Gastroesophageal sphincter (tissue), 4 donors: Measurements from ENCODE around the gene MARCHF5. TPM values are rescaled to one million over a fixed set of nuclear protein-coding genes. Genes with fewer than 3 reads are reported as not detected.

Experiments used
- ATAC-seq: fragments of 150-250 bp; one replicate; pipeline ENCODE4 v1.9.1; 2016; ENCODE audit warnings: mild to moderate bottlenecking, moderate library complexity
- H3K27ac ChIP-seq, 4 donors: fragments of 200-600 bp; sonication (generic) in 3 of 4; 1 replicate in 3 of 4; 2 replicates in 1 of 4; pipeline ENCODE4 v1.5.1; 2016 to 2019
- H3K27me3 ChIP-seq: fragments of 200-600 bp; sonication (generic); one replicate; pipeline ENCODE4 v1.5.1; 2019
- H3K36me3 ChIP-seq, 2 donors: fragments of 200-600 bp; sonication (generic); one replicate each; pipeline ENCODE4 v1.5.1; 2019; ENCODE audit warnings: control low read depth in 1 of 2
- H3K4me1 ChIP-seq, 3 donors: fragments of 200-600 bp; sonication (generic); 1 replicate in 2 of 3; 2 replicates in 1 of 3; pipeline ENCODE4 v1.5.1; 2016 to 2019; ENCODE audit warnings: control low read depth in 2 of 3
- H3K4me3 ChIP-seq, 2 donors: fragments of 200-600 bp; sonication (generic); one replicate each; pipeline ENCODE4 v1.5.1; 2019; ENCODE audit warnings: mild to moderate bottlenecking in 1 of 2, moderate library complexity in 1 of 2
- H3K9me3 ChIP-seq, 3 donors: fragments of 200-600 bp; sonication (generic); one replicate each; pipeline ENCODE4 v1.5.1; 2017 to 2019; ENCODE audit warnings: control low read depth in 2 of 3
- EP300 ChIP-seq: sonication (generic); formaldehyde crosslinking; IDR thresholded peaks from one replicate; pipeline ENCODE4 v1.6.1; 2017; ENCODE audit warnings: antibody characterized with exemption, mild to moderate bottlenecking
- POLR2A ChIP-seq, 2 donors: fragments of 450-650 bp; IDR thresholded peaks; one replicate each; pipeline ENCODE4 v1.6.1; 2017; ENCODE audit warnings: antibody characterized with exemption in 2 of 2, mild to moderate bottlenecking in 2 of 2, moderate library complexity in 1 of 2
- POLR2AphosphoS5 ChIP-seq: sonication (generic); formaldehyde crosslinking; IDR thresholded peaks from one replicate; pipeline ENCODE4 v1.6.1; 2017; ENCODE audit warnings: antibody characterized with exemption
- WGBS, 2 donors: methylation state at CpG; one replicate each; pipeline ENCODE4 v1.1.5; 2018; ENCODE audit warnings: low coverage in 1 of 2; 5-methylcytosine and 5-hydroxymethylcytosine counted together
- total RNA-seq, 4 donors: library from RNA; depleted of rRNA; stranded (reverse); fragments of >200 nt; gene quantifications; one replicate each; pipeline ENCODE4 v1.1.0, GENCODE V29; 2016
- TF ChIP-seq, protein P1 (sequence below), 4 experiments: fragments of 200-600 bp in 2 of 4; fragments of 450-650 bp in 2 of 4; sonication (generic) in 1 of 4; IDR thresholded peaks; one replicate each; pipeline ENCODE4 v1.5.1; 2017 to 2019; ENCODE audit warnings: antibody characterized with exemption in 4 of 4, mild to moderate bottlenecking in 2 of 4, moderate library complexity in 2 of 4

Gene MARCHF5
- total RNA-seq, 4 donors from 2014 or later: 11.5 to 16.0 (median 14.1) TPM

DNA sequence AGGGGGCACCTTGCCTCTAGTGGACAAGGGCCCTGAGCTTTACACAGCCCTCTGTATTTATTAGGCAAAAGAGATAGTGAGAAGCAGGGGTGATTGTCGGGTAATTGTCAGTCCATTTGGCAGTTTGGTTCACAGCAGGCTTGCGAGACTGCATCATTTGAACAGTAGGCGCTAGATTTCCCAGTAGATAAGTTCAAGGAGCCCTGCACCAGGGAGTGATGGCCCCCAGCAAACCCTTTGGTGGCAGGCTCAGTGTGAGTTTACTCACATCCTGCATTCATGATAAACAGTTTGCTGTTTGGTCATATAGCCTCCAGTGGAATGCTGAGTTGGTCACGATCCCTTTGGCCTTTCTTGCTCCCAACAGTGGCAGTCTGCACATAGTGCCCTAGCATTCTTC is 59.4 kb downstream of the MARCHF5 start:
- Histone ChIP-seq H3K4me1 (no peaks in the 10 kb centered on the region), H3K4me3 (no peak overlapping the region), H3K36me3 (peaks cover 0 to 47% of the 10 kb centered on the region in 2 donors), H3K27ac (no peak overlapping the region), H3K27me3 (no peaks in the 10 kb centered on the region), H3K9me3 (no peaks in the 10 kb centered on the region)
- 80 to 97% methylated on average over 3 to 4 of the region's 4 CpGs for WGBS, 2 donors
- no peak for TF ChIP-seq POLR2AphosphoS5
- no peak for TF ChIP-seq EP300
- TF ChIP-seq, protein P1, sequence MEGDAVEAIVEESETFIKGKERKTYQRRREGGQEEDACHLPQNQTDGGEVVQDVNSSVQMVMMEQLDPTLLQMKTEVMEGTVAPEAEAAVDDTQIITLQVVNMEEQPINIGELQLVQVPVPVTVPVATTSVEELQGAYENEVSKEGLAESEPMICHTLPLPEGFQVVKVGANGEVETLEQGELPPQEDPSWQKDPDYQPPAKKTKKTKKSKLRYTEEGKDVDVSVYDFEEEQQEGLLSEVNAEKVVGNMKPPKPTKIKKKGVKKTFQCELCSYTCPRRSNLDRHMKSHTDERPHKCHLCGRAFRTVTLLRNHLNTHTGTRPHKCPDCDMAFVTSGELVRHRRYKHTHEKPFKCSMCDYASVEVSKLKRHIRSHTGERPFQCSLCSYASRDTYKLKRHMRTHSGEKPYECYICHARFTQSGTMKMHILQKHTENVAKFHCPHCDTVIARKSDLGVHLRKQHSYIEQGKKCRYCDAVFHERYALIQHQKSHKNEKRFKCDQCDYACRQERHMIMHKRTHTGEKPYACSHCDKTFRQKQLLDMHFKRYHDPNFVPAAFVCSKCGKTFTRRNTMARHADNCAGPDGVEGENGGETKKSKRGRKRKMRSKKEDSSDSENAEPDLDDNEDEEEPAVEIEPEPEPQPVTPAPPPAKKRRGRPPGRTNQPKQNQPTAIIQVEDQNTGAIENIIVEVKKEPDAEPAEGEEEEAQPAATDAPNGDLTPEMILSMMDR (IDR thresholded peaks at IDR 0.05): no peak
- TF ChIP-seq POLR2A (IDR thresholded peaks at IDR 0.05): no peak
- no peak for ATAC-seq

DNA sequence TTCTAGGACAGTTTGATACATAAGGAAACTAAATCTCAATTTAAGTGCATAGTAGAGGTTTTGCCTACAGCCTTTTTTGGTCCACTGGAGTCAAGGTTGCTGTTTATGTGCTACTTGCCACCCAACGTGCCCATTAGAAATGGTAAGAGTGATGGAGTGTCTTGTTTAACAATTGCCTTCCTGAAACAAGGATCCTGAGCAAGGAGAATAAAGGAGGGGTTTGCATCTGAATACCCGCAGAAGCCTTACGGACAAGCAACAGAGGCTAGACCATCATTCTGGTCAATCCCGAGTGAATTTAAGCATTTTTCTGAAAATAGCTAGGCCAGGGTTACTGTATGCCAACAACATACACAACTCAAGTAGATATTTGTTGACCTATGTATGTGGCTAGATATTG is 63.6 kb downstream of the MARCHF5 start:
- WGBS, 2 donors: 52 to 59% methylated on average over 4 of the region's 4 CpGs
- H3K27me3 ChIP-seq: no peaks in the 10 kb centered on the region
- peaks cover 0 to 20% of the 10 kb centered on the region in 2 donors for H3K36me3 ChIP-seq
- TF ChIP-seq POLR2A (IDR thresholded peaks at IDR 0.05) (no peak), EP300 (no peak), POLR2AphosphoS5 (no peak)
- TF ChIP-seq, protein P1 (IDR thresholded peaks at IDR 0.05): no peak
- ATAC-seq: no peak
- H3K9me3 ChIP-seq: no peaks in the 10 kb centered on the region
- H3K4me1 ChIP-seq: no peaks in the 10 kb centered on the region
- H3K4me3 ChIP-seq: no peak overlapping the region
- no peak overlapping the region for H3K27ac ChIP-seq

DNA sequence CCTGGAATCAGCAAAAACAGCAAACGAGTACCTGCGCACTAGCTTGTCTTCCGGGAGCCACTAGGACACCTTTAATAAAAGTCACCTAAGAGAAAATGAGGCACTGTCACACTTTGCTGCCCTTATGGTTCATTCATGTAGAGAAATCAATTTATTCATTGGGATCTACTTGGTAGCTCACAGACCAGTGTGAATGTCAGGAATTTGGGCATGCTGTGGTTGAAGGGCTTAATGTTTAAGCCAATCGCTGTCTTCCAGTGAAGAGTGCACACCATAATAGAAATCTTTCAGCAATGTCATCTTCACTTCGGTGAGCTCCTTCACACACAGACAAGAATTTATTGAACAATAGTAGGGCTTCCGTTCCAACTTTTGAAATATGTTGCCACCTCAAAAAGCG is 65.1 kb downstream of the MARCHF5 start:
- H3K4me1 ChIP-seq: no peaks in the 10 kb centered on the region
- no peak overlapping the region for H3K27ac ChIP-seq
- TF ChIP-seq, protein P1 (IDR thresholded peaks at IDR 0.05): no peak
- TF ChIP-seq POLR2AphosphoS5 (no peak), POLR2A (IDR thresholded peaks at IDR 0.05) (no peak), EP300 (no peak)
- no peak for ATAC-seq
- no peaks in the 10 kb centered on the region for H3K27me3 ChIP-seq
- 88 to 89% methylated on average over 4 to 7 of the region's 7 CpGs for WGBS, 2 donors
- H3K36me3 ChIP-seq: peaks cover 0 to 6% of the 10 kb centered on the region in 2 donors
- no peaks in the 10 kb centered on the region for H3K9me3 ChIP-seq
- no peak overlapping the region for H3K4me3 ChIP-seq

DNA sequence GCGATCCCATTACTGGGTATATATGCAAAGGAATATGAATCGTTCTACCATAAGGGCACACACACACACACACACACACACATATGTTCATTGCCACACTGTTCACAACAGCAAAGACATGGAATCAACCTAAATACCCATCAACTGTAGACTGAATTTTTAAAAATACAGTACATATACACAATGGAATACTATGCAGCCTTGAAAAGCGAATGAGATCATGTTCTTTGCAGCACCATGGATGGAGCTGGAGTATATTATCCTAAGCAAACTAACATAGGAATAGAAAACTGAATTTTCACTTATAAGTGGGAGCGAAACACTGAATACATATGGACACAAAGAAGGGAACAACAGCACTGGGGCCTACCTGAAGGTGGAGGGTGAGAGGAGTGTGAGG is 72.5 kb downstream of the MARCHF5 start:
- no peak overlapping the region for H3K4me3 ChIP-seq
- no peaks in the 10 kb centered on the region for H3K27me3 ChIP-seq
- H3K4me1 ChIP-seq: no peaks in the 10 kb centered on the region
- H3K36me3 ChIP-seq: no peaks in the 10 kb centered on the region
- ATAC-seq: no peak
- WGBS, 2 donors: 89% methylated on average over 4 of the region's 4 CpGs; no CpG with 5 or more reads in 1 of the 2 donors
- TF ChIP-seq POLR2AphosphoS5 (no peak), POLR2A (IDR thresholded peaks at IDR 0.05) (no peak), EP300 (no peak)
- TF ChIP-seq, protein P1 (IDR thresholded peaks at IDR 0.05): no peak
- H3K27ac ChIP-seq: no peak overlapping the region
- no peaks in the 10 kb centered on the region for H3K9me3 ChIP-seq

DNA sequence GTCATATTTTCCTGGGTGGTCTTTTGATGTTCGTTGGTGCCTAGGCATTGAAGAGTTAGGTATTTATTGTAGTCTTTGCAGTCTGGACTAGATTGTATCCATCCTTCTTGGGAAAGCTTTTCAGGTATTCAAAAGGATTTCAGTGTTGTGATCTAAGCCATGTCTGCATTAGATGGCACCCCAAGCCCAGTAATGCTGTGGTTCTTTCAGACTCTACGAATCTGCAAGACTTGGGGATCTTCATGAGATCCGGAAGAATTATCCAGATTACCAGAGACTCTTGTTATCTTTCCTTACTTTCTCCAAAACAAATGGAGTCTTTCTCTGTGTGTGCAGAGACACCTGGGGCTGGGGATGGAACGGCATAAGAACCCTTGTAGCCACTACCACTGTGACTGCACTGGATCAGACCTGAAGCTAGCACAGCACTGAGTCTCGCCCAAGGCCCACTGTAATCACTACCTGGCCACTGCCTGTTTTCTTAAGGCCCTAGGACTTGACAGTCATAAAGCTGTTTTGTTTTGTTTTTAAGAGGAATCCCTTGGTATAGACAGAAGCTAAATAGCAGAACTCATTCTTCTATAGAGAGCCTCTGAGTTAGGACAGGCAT is 75.5 kb downstream of the MARCHF5 start:
- H3K4me3 ChIP-seq: no peak overlapping the region
- no peaks in the 10 kb centered on the region for H3K27me3 ChIP-seq
- ATAC-seq: no peak
- 67 to 83% methylated on average over 3 to 4 of the region's 5 CpGs for WGBS, 2 donors
- TF ChIP-seq EP300: no peak
- no peak for TF ChIP-seq POLR2A (IDR thresholded peaks at IDR 0.05)
- TF ChIP-seq, protein P1 (IDR thresholded peaks at IDR 0.05): no peak
- TF ChIP-seq POLR2AphosphoS5: no peak
- no peaks in the 10 kb centered on the region for H3K4me1 ChIP-seq
- no peaks in the 10 kb centered on the region for H3K36me3 ChIP-seq
- no peak overlapping the region for H3K27ac ChIP-seq
- no peaks in the 10 kb centered on the region for H3K9me3 ChIP-seq
